T-helper 1 cell treated with Interleukin-12 subunit alpha and Interleukin-12 subunit beta and Interleukin-4 antibody, amounts not matched to agents 30 ng/mL and 1 ng/mL, for 36 hours (primary cell): ENCODE measurements around the gene TIGD1. TPM values are rescaled to one million over a fixed set of nuclear protein-coding genes. Genes with fewer than 3 reads are reported as not detected.
"Not testable (repeated sequence)": the region's sequence is repeated elsewhere in the genome, so short reads cannot be mapped to it uniquely, and the experiment has no call there.

Experiments
- intact Hi-C: fragments of 100-400 bp; cut with micrococcal nuclease; formaldehyde crosslinking; loops from one replicate; pipeline ENCODE4 v1.15.1; 2024
- total RNA-seq: library from RNA; stranded (reverse); gene quantifications from 2 replicates; pipeline ENCODE4 v1.2.3, GENCODE V29; 2022

TIGD1 gene
- total RNA-seq, 1 donor from 2014 or later: 8.2 TPM

DNA sequence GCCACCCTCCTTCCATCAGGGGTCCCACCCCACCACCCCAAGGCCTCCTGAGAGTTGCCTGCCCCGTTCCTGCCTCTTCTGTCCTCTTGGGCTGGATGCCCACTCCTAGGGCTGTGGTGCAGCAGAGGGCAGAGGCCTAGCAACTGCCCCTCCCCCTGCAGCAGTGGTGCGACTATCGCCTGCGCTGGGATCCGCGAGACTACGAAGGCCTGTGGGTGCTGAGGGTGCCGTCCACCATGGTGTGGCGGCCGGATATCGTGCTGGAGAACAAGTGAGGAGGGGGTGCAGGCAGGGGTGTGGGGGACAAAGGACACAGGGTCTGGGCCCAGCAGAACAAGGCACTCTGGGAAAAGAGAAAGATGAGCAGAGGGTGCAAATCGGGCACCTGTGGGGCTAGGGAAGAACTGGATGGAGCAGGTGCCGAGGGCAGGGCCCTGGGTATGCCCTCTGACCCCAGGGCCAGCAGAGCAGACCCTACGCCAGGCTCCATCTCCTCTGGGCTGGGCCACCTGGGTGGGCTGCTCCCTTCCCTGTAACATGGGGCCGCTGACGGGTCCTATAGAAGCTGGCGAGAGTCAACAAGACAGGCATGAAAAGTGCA lies 9.8 kb downstream of the TIGD1 start:
- intact Hi-C loops: no loop called here

GRCh38 chr2:232539298-232540231 lies 10.8 kb downstream of the TIGD1 start, which contains the start of gene CHRNG:
CHRNG (plus strand) TSS chr2:232539692; CDS start chr2:232539748, 56 bp downstream.
- intact Hi-C loops: no loop called here

- intact Hi-C loops: no loop called here
Observed at GRCh38 chr2:232538671-232539070, 11.7 kb downstream of the TIGD1 start.

GRCh38 chr2:232537499-232537898 lies 12.9 kb downstream of the TIGD1 start:
- intact Hi-C loops: no loop called here

DNA sequence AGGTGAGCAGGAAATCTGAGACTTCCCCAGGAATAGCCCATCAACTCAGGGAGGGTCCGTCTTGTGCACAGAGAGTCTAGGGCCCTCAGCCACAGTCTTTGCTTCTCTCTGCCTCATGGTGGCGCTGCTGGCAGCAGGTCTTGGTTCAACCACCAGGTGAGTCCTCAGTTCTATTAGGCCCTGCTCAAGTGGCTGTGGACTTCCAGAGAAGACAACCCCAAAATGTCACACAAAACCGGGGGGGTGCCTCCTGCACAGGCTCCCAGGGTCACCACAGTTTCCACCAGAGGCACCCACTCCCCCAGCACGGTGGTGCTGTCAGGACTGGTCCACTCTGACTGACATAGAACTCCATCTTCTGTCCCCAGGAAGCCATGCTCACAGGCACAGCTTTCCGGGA lies 13.3 kb downstream of the TIGD1 start:
- intact Hi-C loops: no loop called here

GRCh38 chr2:232535761-232536530 lies 14.4 kb downstream of the TIGD1 start:
- intact Hi-C loops: no loop called here

DNA sequence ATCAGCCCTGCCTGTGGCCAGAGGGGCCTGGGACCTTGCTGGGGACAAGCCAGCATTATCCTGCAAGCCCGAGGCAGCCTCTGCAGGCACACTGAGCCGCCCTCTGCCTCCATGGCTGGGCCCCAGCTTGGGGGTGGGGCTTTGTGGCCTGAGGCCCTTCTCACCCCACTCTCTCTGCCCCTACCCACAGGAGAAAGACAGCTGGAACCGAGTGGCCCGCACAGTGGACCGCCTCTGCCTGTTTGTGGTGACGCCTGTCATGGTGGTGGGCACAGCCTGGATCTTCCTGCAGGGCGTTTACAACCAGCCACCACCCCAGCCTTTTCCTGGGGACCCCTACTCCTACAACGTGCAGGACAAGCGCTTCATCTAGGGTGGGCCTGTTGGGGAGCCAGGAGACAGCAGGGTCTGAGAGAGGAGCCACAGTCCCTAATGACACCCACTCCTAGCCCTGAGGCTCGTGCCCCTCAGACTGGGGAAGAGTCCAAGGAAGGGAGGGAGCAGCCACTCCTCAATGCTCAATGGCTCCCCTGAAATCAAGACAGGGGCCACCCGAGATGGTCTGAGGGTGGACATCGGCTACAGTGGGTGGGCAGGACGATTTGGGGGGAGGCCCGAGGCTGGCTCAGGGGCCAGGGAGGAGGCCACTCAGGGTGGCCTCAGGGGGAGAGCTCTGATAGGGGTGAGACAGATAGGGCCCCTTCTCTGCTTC lies 15.3 kb downstream of the TIGD1 start:
- intact Hi-C loops: no loop called here

DNA sequence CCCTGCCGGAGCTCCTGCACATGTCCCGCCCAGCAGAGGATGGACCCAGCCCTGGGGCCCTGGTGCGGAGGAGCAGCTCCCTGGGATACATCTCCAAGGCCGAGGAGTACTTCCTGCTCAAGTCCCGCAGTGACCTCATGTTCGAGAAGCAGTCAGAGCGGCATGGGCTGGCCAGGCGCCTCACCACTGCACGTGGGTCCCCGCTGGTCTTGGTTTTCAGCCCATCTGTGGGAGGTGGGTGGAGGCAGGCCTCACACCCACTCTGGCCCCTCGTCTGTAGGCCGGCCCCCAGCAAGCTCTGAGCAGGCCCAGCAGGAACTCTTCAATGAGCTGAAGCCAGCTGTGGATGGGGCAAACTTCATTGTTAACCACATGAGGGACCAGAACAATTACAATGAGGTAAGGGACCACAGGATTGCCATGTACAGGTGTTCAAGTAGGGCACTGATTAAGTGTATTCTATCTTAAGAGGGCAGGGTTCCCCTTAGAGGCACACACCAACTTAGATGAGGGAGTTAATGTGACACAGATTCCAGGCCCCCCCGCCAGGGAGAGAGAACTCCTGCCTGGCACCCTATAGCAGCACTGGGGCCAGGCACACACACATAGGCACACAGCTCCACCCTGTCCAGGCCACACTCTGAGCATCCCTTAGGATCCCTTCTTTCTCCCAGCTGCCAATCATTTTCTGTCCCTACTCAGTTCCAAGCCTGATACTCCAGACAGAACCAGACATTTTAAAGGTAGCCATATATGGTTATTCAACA lies 16.2 kb downstream of the TIGD1 start:
- intact Hi-C loops: no loop called here

DNA sequence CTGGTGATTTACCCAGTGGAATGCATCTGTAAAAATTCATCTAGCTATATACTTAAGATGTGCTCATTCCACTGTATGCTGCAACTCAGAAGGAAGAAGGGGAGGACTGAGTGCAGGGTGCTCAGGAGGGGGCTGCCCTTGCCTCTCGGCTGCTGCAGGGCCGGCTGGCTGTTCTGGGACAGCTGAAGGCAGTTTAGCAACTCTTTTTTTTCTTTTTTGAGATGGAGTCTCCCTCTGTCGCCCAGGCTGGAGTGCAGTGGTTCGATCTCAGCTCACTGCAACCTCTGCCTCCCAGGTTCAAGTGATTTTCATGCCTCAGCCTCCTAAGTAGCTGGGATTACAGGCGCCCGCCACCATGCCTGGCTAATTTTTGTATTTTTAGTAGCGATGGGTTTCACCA lies 17.5 kb downstream of the TIGD1 start:
- intact Hi-C loops: not testable (repeated sequence)

- intact Hi-C loops: no loop called here
Observed at GRCh38 chr2:232532419-232532818, 17.9 kb downstream of the TIGD1 start.

- intact Hi-C loops: no loop called here
Observed at GRCh38 chr2:232530626-232531260, 19.6 kb downstream of the TIGD1 start.

DNA sequence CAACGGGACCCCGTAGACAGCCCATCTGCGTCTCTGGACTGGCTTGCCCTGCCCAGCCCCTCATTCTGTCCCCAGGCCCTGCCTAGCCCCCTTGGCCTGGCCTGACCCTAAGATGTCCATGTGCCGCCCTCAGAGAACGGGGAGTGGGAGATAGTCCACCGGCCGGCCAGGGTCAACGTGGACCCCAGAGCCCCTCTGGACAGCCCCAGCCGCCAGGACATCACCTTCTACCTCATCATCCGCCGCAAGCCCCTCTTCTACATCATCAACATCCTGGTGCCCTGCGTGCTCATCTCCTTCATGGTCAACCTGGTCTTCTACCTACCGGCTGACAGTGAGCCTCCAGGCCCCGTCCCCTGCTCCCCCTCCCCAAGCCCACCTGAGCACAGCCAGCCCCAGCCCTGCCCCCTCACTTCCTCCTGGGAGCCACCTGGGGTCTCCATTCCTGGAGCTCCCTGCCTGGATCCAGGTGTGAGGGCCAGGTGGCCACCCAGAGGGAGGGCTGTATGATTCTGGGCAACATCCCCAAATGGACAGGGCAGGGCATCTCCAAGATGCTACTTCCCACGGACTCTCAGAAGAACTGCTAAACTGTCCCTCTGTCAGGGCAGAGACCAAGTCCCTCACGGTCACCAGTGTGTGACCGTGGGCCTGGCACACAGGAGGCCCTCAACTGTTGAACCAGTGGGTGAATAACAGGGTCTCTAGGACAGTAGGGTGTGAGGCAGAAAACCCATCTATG lies 20.4 kb downstream of the TIGD1 start:
- intact Hi-C loops: loop anchor here (10.0 kb wide), 1 partner anchor 625 kb away; no protein-coding TSS in a partner anchor

DNA sequence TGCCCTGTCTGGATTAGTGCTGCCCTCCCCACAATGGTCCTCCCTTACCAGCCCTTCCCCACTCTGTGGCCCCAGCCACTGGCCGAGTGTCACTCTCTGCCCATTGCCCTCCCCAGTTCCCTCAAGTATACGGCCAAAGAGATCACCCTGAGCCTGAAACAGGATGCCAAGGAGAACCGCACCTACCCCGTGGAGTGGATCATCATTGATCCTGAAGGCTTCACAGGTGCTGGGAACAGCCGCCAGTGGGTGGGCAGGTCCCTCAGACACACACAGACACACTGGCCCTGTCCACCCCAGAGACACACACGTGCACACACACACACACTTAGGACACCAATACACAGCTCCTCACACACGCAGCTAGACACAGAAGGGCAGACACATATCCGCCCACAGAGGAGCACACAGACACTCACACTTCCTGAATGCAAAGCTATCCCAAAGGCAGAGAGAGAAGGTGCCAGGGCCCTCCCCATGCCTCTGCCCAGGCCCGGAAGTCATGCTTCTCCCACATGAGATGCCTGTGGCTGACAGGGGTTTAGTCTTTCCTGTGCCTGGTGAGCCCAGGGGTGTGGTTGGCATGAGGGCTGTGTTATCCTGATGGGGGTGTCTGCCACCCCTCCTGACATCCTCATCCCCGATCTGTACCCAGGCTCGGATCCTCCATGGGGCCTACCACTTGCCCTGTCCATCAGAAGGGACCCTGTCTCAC lies 21.5 kb downstream of the TIGD1 start:
- intact Hi-C loops: loop anchor here (10.0 kb wide), 1 partner anchor 624 kb away; no protein-coding TSS in a partner anchor

GRCh38 chr2:232527905-232528470 lies 22.4 kb downstream of the TIGD1 start:
- intact Hi-C loops: loop anchor here (10.0 kb wide), 1 partner anchor 623 kb away; no protein-coding TSS in a partner anchor

DNA sequence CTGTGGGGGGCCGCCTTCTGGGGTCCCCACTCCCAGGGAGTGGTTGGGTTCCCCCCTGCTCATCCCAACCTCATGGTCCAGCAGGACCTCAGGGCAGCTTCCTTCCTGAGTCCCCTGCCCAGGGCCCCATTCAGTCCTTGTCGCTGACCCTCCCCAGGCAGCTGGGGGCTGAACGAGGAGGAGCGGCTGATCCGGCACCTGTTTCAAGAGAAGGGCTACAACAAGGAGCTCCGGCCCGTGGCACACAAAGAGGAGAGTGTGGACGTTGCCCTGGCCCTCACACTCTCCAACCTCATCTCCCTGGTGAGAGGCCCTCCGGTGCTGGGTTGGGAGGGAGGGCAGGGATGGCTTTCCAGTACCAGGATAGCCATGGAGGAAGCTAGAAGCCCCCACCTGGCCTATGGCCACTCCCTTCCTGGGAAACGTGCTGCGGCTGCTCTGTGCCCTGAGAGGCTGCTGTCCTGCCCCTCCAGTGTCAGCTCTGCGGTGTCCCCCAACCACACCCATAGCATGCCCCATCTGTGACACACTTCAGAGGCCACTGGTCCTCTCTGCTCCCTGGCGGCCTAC lies 23.9 kb downstream of the TIGD1 start:
- intact Hi-C loops: loop anchor here (10.0 kb wide), 1 partner anchor 622 kb away; no protein-coding TSS in a partner anchor

DNA sequence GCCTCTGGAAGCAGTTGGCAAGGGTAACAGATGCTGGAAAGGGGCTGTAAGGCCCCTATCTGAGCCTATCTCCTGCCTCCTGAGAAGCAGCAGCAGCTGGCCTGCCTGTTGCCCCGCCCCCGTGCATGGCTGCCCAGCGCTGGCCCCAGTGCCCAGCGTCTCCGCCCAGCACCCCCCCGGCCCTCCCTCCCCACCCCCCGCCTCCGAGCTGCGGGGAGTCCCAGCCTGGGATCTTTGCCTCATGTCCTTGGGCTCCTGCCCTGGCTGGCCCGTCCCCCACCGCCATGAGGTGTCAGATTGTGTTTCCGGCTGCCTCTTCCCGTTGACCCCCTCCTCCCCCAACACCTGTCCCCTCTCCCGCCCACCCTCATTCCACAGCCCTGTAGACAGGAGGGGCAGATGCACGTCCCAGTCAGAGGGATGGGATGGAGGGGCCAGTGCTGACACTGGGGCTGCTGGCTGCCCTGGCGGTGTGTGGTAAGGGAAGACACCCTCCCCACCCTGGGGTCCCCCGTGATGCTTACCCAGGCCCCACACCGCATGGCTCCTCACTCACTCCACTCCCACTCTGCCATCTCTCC lies 24.5 kb downstream of the TIGD1 start, which contains the start of gene CHRND:
CHRND (plus strand) TSS at position 370 of the 581 bp plus-strand sequence; CDS start at position 426, 56 bp downstream.
- intact Hi-C loops: loop anchor here (10.0 kb wide), 1 partner anchor 621 kb away; no protein-coding TSS in a partner anchor

GRCh38 chr2:232525199-232525598 lies 25.2 kb downstream of the TIGD1 start:
- intact Hi-C loops: loop anchor here (10.0 kb wide), 1 partner anchor 620 kb away; no protein-coding TSS in a partner anchor
